ENCODE results near the gene ITGAD.

DNA sequence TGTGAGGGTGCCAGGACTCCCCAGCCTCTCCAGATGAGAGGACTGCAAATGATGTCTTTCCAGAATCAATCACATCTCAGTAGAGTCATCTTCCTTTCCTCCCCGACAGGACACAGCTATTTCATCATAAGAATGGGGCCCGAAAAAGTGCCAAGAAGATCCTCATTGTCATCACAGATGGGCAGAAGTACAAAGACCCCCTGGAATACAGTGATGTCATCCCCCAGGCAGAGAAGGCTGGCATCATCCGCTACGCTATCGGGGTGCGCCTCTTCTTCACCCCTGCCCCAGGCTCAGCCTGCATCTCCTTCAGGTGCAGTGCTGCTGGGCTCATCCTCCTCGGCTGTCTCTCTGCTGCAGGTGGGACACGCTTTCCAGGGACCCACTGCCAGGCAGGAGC lies 14.3 kb downstream of the ITGAD start:
- TF ChIP-seq, protein P1, sequence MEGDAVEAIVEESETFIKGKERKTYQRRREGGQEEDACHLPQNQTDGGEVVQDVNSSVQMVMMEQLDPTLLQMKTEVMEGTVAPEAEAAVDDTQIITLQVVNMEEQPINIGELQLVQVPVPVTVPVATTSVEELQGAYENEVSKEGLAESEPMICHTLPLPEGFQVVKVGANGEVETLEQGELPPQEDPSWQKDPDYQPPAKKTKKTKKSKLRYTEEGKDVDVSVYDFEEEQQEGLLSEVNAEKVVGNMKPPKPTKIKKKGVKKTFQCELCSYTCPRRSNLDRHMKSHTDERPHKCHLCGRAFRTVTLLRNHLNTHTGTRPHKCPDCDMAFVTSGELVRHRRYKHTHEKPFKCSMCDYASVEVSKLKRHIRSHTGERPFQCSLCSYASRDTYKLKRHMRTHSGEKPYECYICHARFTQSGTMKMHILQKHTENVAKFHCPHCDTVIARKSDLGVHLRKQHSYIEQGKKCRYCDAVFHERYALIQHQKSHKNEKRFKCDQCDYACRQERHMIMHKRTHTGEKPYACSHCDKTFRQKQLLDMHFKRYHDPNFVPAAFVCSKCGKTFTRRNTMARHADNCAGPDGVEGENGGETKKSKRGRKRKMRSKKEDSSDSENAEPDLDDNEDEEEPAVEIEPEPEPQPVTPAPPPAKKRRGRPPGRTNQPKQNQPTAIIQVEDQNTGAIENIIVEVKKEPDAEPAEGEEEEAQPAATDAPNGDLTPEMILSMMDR (IDR thresholded peaks at IDR 0.05; ENCODE audit: low read depth, low read length, missing input control) = no peak
- TF ChIP-seq YY1 (IDR thresholded peaks at IDR 0.05) (no peak), HNF4G (IDR thresholded peaks at IDR 0.05) (no peak), JUND (IDR thresholded peaks at IDR 0.05) (no peak), RAD21 (IDR thresholded peaks at IDR 0.05) (no peak), SP1 (IDR thresholded peaks at IDR 0.05) (no peak), TAF1 (conservative IDR thresholded peaks at IDR 0.05) (no peak), NR2F2 (IDR thresholded peaks at IDR 0.05) (no peak), EGR1 (IDR thresholded peaks at IDR 0.05; ENCODE audit: low read depth in 2 of 2) (no peak), FOXA1 (IDR thresholded peaks at IDR 0.05) (no peak), GABPA (IDR thresholded peaks at IDR 0.05 in 1 of 2, conservative IDR thresholded peaks at IDR 0.05 in 1 of 2) (no peak)
- TF ChIP-seq, protein P2, sequence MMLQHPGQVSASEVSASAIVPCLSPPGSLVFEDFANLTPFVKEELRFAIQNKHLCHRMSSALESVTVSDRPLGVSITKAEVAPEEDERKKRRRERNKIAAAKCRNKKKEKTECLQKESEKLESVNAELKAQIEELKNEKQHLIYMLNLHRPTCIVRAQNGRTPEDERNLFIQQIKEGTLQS (IDR thresholded peaks at IDR 0.05) = no peak
- TF ChIP-seq, protein P3, sequence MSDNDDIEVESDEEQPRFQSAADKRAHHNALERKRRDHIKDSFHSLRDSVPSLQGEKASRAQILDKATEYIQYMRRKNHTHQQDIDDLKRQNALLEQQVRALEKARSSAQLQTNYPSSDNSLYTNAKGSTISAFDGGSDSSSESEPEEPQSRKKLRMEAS (IDR thresholded peaks at IDR 0.05) = no peak
- TF ChIP-seq, protein P4, sequence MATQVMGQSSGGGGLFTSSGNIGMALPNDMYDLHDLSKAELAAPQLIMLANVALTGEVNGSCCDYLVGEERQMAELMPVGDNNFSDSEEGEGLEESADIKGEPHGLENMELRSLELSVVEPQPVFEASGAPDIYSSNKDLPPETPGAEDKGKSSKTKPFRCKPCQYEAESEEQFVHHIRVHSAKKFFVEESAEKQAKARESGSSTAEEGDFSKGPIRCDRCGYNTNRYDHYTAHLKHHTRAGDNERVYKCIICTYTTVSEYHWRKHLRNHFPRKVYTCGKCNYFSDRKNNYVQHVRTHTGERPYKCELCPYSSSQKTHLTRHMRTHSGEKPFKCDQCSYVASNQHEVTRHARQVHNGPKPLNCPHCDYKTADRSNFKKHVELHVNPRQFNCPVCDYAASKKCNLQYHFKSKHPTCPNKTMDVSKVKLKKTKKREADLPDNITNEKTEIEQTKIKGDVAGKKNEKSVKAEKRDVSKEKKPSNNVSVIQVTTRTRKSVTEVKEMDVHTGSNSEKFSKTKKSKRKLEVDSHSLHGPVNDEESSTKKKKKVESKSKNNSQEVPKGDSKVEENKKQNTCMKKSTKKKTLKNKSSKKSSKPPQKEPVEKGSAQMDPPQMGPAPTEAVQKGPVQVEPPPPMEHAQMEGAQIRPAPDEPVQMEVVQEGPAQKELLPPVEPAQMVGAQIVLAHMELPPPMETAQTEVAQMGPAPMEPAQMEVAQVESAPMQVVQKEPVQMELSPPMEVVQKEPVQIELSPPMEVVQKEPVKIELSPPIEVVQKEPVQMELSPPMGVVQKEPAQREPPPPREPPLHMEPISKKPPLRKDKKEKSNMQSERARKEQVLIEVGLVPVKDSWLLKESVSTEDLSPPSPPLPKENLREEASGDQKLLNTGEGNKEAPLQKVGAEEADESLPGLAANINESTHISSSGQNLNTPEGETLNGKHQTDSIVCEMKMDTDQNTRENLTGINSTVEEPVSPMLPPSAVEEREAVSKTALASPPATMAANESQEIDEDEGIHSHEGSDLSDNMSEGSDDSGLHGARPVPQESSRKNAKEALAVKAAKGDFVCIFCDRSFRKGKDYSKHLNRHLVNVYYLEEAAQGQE (IDR thresholded peaks at IDR 0.05) = no peak
